Stimulated activated effector memory CD8-positive, alpha-beta T cell treated with anti-CD3 and anti-CD28 coated beads, Interleukin-12 subunit alpha, Interleukin-12 subunit beta, amount 100 ng/mL, for 72 hours (primary cell): ENCODE measurements around the gene CCSER2.
"Not testable (repeated sequence)": the region's sequence is repeated elsewhere in the genome, so short reads cannot be mapped to it uniquely, and the experiment has no call there.

Source experiments
- ATAC-seq: fragments of 150-1000 bp; cut with Tn5 transposase; 2 replicates; pipeline ENCODE4 v1.10.0; 2021
- DNase-seq, 2 donors: peaks; one replicate each; pipeline ENCODE4 v3.0.0; 2021 to 2022; ENCODE audit warnings: low spot score in 2 of 2
- H3K27ac Mint-ChIP-seq: one replicate; pipeline ENCODE4 v1.8.0; 2022; ENCODE audit warnings: mild to moderate bottlenecking, mixed read lengths
- H3K36me3 Mint-ChIP-seq: one replicate; pipeline ENCODE4 v1.8.0; 2022; ENCODE audit warnings: mild to moderate bottlenecking, mixed read lengths
- H3K4me1 Mint-ChIP-seq: one replicate; pipeline ENCODE4 v1.8.0; 2022; ENCODE audit warnings: mixed read lengths
- H3K4me3 Mint-ChIP-seq: one replicate; pipeline ENCODE4 v1.8.0; 2022; ENCODE audit warnings: mild to moderate bottlenecking, mixed read lengths
- H3K9me3 Mint-ChIP-seq: one replicate; pipeline ENCODE4 v1.8.0; 2022; ENCODE audit warnings: mixed read lengths

The CCSER2 gene

DNA sequence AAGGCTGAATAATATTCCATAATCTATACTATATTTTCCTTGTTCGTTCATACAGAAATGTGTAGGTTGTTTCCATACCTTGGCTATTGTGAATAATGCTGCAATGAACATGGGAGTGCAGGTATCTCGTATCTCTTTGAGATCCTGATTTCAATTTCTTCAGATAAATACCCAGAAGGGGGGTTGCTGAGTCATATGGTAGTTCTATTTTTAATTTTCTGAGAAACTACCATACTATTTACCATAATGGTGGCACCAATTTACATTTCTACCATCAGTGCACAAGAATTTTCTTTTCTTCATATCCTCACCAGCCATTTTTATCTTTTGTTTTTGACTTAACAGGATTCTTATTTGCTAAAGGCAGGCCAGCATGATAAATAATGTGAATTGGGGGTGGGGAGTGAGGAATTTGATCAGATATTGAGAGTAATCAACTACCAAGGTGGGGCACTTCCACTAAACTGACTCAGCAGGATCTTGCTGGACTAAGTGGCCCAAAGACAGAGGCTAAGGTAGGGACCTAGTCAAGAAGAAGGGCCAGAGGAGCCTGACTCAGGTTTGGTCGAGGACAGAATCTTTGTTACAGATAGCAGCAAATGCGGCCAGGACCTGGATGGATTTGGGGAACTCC lies 21.5 kb upstream of the CCSER2 start:
- Mint-ChIP-seq H3K4me3 (peak overlapping the region; percentile 46), H3K27ac (peak overlapping the region; percentile 14), H3K9me3 (peaks cover 2% of the 10 kb centered on the region), H3K4me1 (peaks cover 38% of the 10 kb centered on the region), H3K36me3 (peaks cover 5% of the 10 kb centered on the region)
- peak; percentile 56 for ATAC-seq
- DNase-seq, result peak in 1 of 2 donors; percentile 51

DNA sequence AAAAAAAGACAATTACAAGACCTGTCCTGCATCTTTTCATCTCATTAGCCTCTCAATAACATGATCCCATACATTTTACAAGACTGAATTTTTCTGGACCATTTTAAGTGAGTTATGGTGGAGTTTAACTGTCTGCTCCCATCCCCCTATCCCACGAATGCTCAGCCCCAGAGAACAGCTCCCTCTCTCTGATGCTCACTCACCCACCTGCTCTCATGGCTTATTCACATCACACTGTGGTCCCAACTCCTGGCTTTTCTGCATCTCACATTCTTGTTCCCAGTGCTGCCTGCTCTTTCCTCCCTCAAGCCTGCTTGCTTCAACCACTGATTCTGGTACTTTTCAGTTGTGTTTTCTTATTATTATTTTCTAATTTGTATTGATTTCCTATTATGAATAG lies 20.4 kb upstream of the CCSER2 start:
- Mint-ChIP-seq H3K36me3 (peaks cover 5% of the 10 kb centered on the region), H3K4me1 (peaks cover 38% of the 10 kb centered on the region), H3K27ac (no peak overlapping the region), H3K4me3 (peak overlapping the region; percentile 37), H3K9me3 (peaks cover 2% of the 10 kb centered on the region)
- ATAC-seq, result no peak
- peak in 1 of 2 donors; percentile 45 for DNase-seq

- peaks cover 5% of the 10 kb centered on the region for H3K36me3 Mint-ChIP-seq
- peak in 1 of 2 donors; percentile 69 for DNase-seq
Measured at GRCh38 chr10:84308481-84309304, 19.7 kb upstream of the CCSER2 start.

GRCh38 chr10:84310470-84310869 lies 17.9 kb upstream of the CCSER2 start:
- Mint-ChIP-seq H3K9me3 (peaks cover 2% of the 10 kb centered on the region), H3K4me1 (peaks cover 37% of the 10 kb centered on the region), H3K27ac (no peak overlapping the region), H3K36me3 (peaks cover 5% of the 10 kb centered on the region), H3K4me3 (no peak overlapping the region)
- no peak for ATAC-seq
- DNase-seq, result no peak

More at GRCh38 chr10:84308481-84309304, 19.7 kb upstream of the CCSER2 start:
- peak; percentile 75 for ATAC-seq
- Mint-ChIP-seq H3K4me3 (peak overlapping the region; percentile 37), H3K4me1 (peaks cover 38% of the 10 kb centered on the region), H3K9me3 (peaks cover 2% of the 10 kb centered on the region), H3K27ac (no peak overlapping the region)

GRCh38 chr10:84311576-84311975 lies 16.8 kb upstream of the CCSER2 start:
- ATAC-seq (no peak), DNase-seq (no peak)
- Mint-ChIP-seq H3K27ac (no peak overlapping the region), H3K9me3 (no peaks in the 10 kb centered on the region), H3K36me3 (peaks cover 5% of the 10 kb centered on the region), H3K4me1 (peaks cover 30% of the 10 kb centered on the region), H3K4me3 (no peak overlapping the region)

- ATAC-seq (no peak), DNase-seq (no peak)
- Mint-ChIP-seq H3K9me3 (no peaks in the 10 kb centered on the region), H3K27ac (no peak overlapping the region), H3K4me1 (peaks cover 22% of the 10 kb centered on the region), H3K36me3 (peaks cover 5% of the 10 kb centered on the region), H3K4me3 (no peak overlapping the region)
Measured at GRCh38 chr10:84312816-84313215, 15.6 kb upstream of the CCSER2 start.

DNA sequence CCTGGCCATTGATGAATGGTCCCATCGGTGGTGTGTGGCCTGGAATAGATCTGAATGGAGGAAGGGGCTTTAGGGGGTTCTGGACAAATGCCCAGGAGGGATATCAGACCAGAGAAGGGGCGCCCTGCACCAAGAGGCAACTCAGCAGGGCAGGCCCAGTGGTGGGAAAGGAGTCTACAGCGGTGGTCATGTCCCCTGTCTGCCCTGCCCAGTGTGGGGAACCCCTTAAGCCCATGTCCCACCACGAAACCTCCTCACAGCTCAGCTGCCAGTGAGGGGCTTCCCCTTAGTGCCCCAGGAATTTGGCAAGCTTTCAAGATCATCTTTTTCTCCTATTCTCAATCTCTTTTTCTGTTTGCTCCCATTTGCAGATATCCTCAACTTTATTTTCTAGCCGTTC lies 14.1 kb upstream of the CCSER2 start:
- DNase-seq, result no peak
- no peak overlapping the region for H3K4me3 Mint-ChIP-seq
- no peaks in the 10 kb centered on the region for H3K36me3 Mint-ChIP-seq
- H3K9me3 Mint-ChIP-seq, result no peaks in the 10 kb centered on the region
- H3K4me1 Mint-ChIP-seq, result peaks cover 7% of the 10 kb centered on the region
- H3K27ac Mint-ChIP-seq, result no peak overlapping the region
- ATAC-seq, result no peak

DNA sequence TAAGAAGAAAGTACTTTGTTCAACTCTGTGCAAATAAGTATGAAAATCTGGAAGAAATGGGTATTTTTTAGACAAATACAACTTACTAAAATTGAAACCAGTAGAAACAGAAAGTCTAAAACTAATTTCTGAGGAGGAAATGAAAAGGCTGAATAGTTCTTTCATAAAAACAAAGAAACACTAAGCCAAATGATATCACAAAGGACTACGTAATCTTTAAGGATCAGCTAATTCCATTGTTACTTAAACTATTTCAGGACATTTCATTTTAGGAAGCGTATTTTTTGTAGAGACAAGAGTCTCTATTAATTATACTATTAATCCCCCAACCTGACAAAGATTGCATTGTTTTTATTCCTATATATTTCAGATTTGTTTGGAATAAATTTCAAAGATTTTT lies 11.2 kb upstream of the CCSER2 start:
- Mint-ChIP-seq H3K27ac (no peak overlapping the region), H3K9me3 (no peaks in the 10 kb centered on the region), H3K4me3 (no peak overlapping the region), H3K36me3 (no peaks in the 10 kb centered on the region), H3K4me1 (peaks cover 5% of the 10 kb centered on the region)
- DNase-seq (no peak), ATAC-seq (no peak)

GRCh38 chr10:84321902-84322301 lies 6.5 kb upstream of the CCSER2 start:
- ATAC-seq (no peak), DNase-seq (no peak)
- Mint-ChIP-seq H3K9me3 (no peaks in the 10 kb centered on the region), H3K27ac (no peak overlapping the region), H3K4me3 (no peak overlapping the region), H3K4me1 (no peaks in the 10 kb centered on the region), H3K36me3 (no peaks in the 10 kb centered on the region)

GRCh38 chr10:84323566-84323965 lies 4.8 kb upstream of the CCSER2 start:
- peaks cover 12% of the 10 kb centered on the region for H3K4me1 Mint-ChIP-seq
- DNase-seq, H3K9me3 Mint-ChIP-seq, H3K36me3 Mint-ChIP-seq, ATAC-seq, H3K4me3 Mint-ChIP-seq, H3K27ac Mint-ChIP-seq: not testable (repeated sequence)

DNA sequence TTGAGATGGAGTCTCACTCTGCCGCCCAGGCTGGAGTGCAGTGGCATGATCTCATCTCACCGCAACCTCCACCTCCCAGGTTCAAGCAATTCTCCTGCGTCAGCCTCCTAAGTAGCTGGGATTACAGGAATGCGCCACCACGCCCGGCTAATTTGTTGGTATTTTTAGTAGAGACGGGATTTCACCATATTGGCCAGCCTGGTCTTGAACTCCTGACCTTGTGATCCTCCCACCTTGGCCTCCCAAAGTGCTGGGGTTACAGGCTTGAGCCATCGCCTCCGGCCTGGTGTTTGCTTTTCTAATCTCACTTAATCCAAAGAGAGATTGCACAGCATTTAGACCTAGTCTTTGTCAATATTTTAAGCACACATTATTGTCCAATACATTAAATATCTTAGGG lies 1.4 kb upstream of the CCSER2 start:
- DNase-seq, ATAC-seq, H3K9me3 Mint-ChIP-seq: not testable (repeated sequence)
- Mint-ChIP-seq H3K4me1 (peaks cover 21% of the 10 kb centered on the region), H3K36me3 (peaks cover 29% of the 10 kb centered on the region), H3K4me3 (peak overlapping the region; percentile 79), H3K27ac (peak overlapping the region; percentile 98)

DNA sequence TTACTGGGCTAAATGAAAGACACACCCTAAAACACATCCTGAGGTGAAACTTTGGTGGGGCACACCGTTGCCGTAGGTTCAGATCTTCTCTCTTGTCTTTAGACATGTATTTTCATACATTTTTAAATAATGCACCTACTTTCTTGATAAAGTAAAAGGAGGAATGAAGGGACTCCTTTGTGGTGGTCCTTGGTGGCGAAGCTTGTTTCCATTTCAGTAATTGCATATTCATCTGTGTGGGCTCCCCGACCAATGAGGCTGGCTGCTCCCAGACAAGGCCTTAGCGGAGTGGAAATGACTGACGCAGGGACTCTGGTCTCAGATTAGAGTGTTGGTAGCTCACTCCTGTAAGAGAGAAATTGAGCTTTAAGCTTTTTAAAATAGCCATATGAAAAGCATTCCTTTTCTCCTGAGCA lies 815 bp downstream of the CCSER2 start:
- Mint-ChIP-seq H3K27ac (peak overlapping the region; percentile 98), H3K4me1 (peaks cover 31% of the 10 kb centered on the region), H3K36me3 (peaks cover 39% of the 10 kb centered on the region), H3K9me3 (no peaks in the 10 kb centered on the region), H3K4me3 (peak overlapping the region; percentile 79)
- DNase-seq, result peak; percentile 40 to 82
- ATAC-seq, result peak; percentile 63

GRCh38 chr10:84329986-84330651 lies 1.7 kb downstream of the CCSER2 start:
- Mint-ChIP-seq H3K9me3 (no peaks in the 10 kb centered on the region), H3K27ac (peak overlapping the region; percentile 98), H3K4me1 (peaks cover 38% of the 10 kb centered on the region), H3K36me3 (peaks cover 41% of the 10 kb centered on the region), H3K4me3 (peak overlapping the region; percentile 79)
- no peak for DNase-seq
- ATAC-seq, result peak; percentile 53

GRCh38 chr10:84331091-84331490 lies 2.7 kb downstream of the CCSER2 start:
- DNase-seq (no peak), ATAC-seq (no peak)
- H3K9me3 Mint-ChIP-seq, result no peaks in the 10 kb centered on the region
- peak overlapping the region; percentile 79 for H3K4me3 Mint-ChIP-seq
- peak overlapping the region; percentile 98 for H3K27ac Mint-ChIP-seq
- H3K4me1 Mint-ChIP-seq, result peaks cover 38% of the 10 kb centered on the region
- H3K36me3 Mint-ChIP-seq, result peaks cover 41% of the 10 kb centered on the region

DNA sequence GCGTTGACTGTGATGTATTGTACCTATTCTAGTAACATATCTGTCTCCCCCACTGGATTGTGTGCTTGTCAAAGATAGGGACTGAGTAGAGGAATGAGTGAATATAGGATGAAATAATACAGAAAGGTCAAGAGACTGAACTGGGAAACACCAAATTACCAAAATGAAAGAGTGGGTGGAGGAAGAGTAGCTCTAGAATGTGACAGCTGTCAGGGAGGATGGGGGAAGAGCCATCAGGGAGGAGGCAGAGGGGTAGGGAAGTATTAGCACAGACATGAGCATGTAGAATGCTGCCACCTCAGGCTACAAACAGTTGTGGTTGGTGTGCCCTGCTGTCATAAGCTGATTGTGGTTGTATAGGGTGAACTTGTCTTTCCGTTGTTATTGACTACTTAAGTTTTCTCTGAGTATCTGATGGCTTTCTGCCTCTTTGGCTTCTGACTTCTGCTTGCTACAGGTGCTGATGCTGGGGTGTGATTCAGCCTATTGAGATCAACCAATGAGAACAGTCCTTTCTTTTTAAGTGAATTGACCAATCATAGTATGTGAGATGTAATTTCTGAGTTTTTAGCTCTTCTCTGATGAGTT lies 5.6 kb downstream of the CCSER2 start:
- Mint-ChIP-seq H3K9me3 (no peaks in the 10 kb centered on the region), H3K4me1 (peaks cover 33% of the 10 kb centered on the region), H3K36me3 (peaks cover 30% of the 10 kb centered on the region), H3K4me3 (peak overlapping the region; percentile 45), H3K27ac (no peak overlapping the region)
- DNase-seq (peak; percentile 36 to 79), ATAC-seq (peak; percentile 89)
